ENCODE data around the gene MEIS1.

The MEIS1 gene

DNA sequence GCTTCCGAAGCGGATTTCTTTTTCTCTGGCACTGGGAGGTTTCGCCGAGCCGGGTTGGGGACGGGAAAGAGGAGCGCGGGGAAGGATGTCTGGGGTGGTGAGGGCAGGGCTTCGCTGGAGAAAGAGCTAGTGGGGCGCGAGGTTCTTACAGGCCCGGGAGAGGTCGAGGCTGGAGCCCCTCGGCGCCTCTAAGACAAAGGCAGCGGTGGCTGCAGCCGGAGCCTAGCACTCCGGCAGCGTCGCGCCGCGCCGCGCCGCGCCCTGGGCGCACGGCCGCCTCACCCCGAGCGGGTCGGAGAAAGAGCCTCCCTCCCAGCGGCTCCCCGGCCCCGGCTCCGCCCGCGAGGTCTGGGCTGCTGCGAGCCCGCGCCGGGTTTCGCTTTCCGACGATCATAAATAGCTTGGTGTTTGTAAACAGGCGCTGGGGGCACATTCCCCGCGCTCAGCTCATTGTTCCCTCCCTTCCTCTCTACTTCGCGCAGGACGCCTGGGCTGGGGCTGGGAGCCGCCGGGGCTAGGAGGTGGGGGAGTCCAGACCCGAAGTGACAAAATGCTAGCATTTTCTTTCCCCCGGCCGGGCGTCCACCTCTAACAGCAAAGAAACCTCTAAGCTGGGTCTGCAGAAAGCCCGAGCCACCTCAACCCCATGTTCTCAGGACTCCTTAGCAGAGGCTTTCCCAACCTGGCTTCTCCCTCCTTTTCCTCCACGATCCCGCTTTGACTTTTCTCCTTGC, 813 bp upstream of the MEIS1 start:
- Mint-ChIP-seq H3K4me3 (peak overlapping the region; percentile 98), H3K4me1 (peaks cover 8% of the 10 kb centered on the region), H3K9me3 (peaks cover 4% of the 10 kb centered on the region), H3K27ac (peak overlapping the region; percentile 98 to 99 (median 99)), H3K36me3 (ENCODE audit: low read depth) (peaks cover 27% of the 10 kb centered on the region), H3K27me3 (ENCODE audit: low read depth) (peaks cover 26% of the 10 kb centered on the region)
- TF ChIP-seq, protein P1, sequence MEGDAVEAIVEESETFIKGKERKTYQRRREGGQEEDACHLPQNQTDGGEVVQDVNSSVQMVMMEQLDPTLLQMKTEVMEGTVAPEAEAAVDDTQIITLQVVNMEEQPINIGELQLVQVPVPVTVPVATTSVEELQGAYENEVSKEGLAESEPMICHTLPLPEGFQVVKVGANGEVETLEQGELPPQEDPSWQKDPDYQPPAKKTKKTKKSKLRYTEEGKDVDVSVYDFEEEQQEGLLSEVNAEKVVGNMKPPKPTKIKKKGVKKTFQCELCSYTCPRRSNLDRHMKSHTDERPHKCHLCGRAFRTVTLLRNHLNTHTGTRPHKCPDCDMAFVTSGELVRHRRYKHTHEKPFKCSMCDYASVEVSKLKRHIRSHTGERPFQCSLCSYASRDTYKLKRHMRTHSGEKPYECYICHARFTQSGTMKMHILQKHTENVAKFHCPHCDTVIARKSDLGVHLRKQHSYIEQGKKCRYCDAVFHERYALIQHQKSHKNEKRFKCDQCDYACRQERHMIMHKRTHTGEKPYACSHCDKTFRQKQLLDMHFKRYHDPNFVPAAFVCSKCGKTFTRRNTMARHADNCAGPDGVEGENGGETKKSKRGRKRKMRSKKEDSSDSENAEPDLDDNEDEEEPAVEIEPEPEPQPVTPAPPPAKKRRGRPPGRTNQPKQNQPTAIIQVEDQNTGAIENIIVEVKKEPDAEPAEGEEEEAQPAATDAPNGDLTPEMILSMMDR (IDR thresholded peaks at IDR 0.05; ENCODE audit: unreplicated experiment in 3 of 3), result no peak

DNA sequence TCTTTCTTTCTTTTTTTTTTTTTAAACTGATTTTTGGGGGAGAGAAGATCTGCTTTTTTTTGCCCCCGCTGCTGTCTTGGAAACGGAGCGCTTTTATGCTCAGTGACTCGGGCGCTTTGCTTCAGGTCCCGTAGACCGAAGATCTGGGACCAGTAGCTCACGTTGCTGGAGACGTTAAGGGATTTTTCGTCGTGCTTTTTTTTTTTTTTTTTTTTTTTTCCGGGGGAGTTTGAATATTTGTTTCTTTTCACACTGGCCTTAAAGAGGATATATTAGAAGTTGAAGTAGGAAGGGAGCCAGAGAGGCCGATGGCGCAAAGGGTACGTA, 587 bp downstream of the MEIS1 start:
- Mint-ChIP-seq H3K9me3 (peaks cover 4% of the 10 kb centered on the region), H3K27ac (peak overlapping the region; percentile 98 to 99 (median 99)), H3K4me3 (peak overlapping the region; percentile 94 to 98 (median 97)), H3K4me1 (peaks cover 10% of the 10 kb centered on the region), H3K27me3 (ENCODE audit: low read depth) (peaks cover 33% of the 10 kb centered on the region), H3K36me3 (ENCODE audit: low read depth) (peaks cover 39% of the 10 kb centered on the region)
- TF ChIP-seq, protein P1 (IDR thresholded peaks at IDR 0.05; ENCODE audit: unreplicated experiment in 3 of 3), result no peak

- peaks cover 4% of the 10 kb centered on the region for H3K9me3 Mint-ChIP-seq
- H3K27me3 Mint-ChIP-seq (ENCODE audit: low read depth), result peaks cover 37% of the 10 kb centered on the region
- peaks cover 44% of the 10 kb centered on the region for H3K36me3 Mint-ChIP-seq (ENCODE audit: low read depth)
- H3K4me1 Mint-ChIP-seq, result peaks cover 14% of the 10 kb centered on the region
- TF ChIP-seq, protein P1 (IDR thresholded peaks at IDR 0.05; ENCODE audit: unreplicated experiment in 3 of 3), result no peak
- H3K27ac Mint-ChIP-seq, result peak overlapping the region; percentile 98 to 99 (median 99)
- peak overlapping the region; percentile 94 to 98 (median 97) for H3K4me3 Mint-ChIP-seq
These were observed 1.0 kb downstream of the MEIS1 start for GRCh38 chr2:66435963-66436362.

DNA sequence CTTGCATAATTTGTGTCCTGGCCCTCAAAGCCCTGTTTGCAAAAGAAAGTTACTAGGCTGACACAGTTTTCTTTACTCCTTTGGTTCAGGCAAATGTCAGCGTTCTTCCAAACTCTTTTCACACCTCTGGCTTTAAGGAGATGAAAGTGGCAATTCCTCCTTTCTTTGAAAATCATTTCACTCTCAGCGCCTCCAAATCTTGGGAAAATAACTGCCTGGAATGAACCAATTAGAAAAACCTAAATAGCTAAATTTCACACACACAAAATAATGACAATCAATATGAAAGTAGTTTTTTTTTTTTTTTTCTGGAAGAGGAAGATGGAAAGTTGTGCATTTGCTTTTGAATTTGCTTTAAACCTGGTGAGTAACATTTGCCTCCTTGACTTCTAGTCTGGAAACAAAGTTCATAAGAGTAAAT, 1.7 kb downstream of the MEIS1 start:
- Mint-ChIP-seq H3K9me3 (peaks cover 4% of the 10 kb centered on the region), H3K4me3 (peak overlapping the region; percentile 94 to 98 (median 97)), H3K27me3 (ENCODE audit: low read depth) (peaks cover 42% of the 10 kb centered on the region), H3K27ac (peak overlapping the region; percentile 98 to 99 (median 99)), H3K36me3 (ENCODE audit: low read depth) (peaks cover 50% of the 10 kb centered on the region), H3K4me1 (peaks cover 20% of the 10 kb centered on the region)
- TF ChIP-seq, protein P1 (IDR thresholded peaks at IDR 0.05; ENCODE audit: unreplicated experiment in 3 of 3), result no peak

DNA sequence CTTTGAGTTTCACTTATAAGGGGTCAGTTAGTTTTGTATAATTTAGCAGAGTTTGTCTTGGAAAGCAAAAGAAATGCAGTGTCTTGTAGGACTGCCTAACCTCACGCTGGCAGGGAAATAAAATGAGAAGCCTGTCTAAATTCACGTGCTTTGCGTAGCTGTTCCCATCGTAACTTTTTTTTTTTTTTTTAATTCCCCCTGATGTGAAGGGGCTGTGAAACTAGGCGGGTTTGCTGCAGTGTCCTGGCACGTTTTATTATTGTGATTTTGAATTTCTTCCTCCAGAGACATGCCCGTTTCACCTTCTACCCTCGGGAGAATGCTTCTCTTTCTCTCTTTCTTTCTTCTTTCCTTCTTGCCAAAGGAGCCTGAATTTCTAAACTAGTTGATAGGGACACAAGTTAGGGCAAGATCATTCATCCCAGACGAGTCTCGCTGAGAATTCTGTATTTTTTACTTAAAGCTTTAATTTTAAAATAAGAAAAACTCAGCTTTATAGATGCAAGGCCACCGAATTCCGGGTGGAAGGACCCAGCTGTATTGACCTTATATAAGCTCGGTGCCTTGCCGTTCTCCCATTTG, 2.3 kb downstream of the MEIS1 start:
- TF ChIP-seq, protein P1 (IDR thresholded peaks at IDR 0.05; ENCODE audit: unreplicated experiment in 3 of 3), result no peak
- peaks cover 43% of the 10 kb centered on the region for H3K27me3 Mint-ChIP-seq (ENCODE audit: low read depth)
- H3K27ac Mint-ChIP-seq, result peak overlapping the region; percentile 98 to 99 (median 99)
- H3K36me3 Mint-ChIP-seq (ENCODE audit: low read depth), result peaks cover 54% of the 10 kb centered on the region
- H3K9me3 Mint-ChIP-seq, result peaks cover 4% of the 10 kb centered on the region
- H3K4me3 Mint-ChIP-seq, result peak overlapping the region; percentile 94 to 98 (median 97)
- H3K4me1 Mint-ChIP-seq, result peaks cover 23% of the 10 kb centered on the region
